ENCODE data around the gene TBC1D25. TPM values are rescaled to one million over a fixed set of nuclear protein-coding genes. Genes with fewer than 3 reads are reported as not detected.

TBC1D25 gene
- total RNA-seq, 1 experiment from 2014 or later: 18.2 TPM

GRCh38 chrX:48532161-48532560 is 7.4 kb upstream of the TBC1D25 start:
- Mint-ChIP-seq H3K9me3 (ENCODE audit: unreplicated experiment) (peaks cover 16% of the 10 kb centered on the region), H3K27ac (ENCODE audit: low read depth, unreplicated experiment) (peak overlapping the region; percentile 95), H3K27me3 (ENCODE audit: insufficient read depth, unreplicated experiment) (no peaks in the 10 kb centered on the region), H3K4me1 (ENCODE audit: insufficient read depth, unreplicated experiment) (peaks cover 15% of the 10 kb centered on the region), H3K36me3 (ENCODE audit: insufficient read depth, unreplicated experiment) (peaks cover 12% of the 10 kb centered on the region), H3K4me3 (ENCODE audit: unreplicated experiment) (peak overlapping the region; percentile 9)
- ChIA-PET POLR2A (interaction anchor here (0.8 to 3.1 kb wide), 4 partner anchors 7 to 42 kb away, joined by 4 to 14 read pairs (median 12); partner anchors contain the start of genes EBP, RBM3 and TBC1D25), CTCF (interaction anchor here (0.5 to 1.0 kb wide), 3 partner anchors 18 to 449 kb away, joined by 3 to 5 read pairs (median 3); no protein-coding TSS in a partner anchor)
- no peak for DNase-seq (ENCODE audit: unreplicated experiment)
- TF ChIP-seq CTCF (IDR thresholded peaks at IDR 0.05; ENCODE audit: unreplicated experiment): no peak
- TSS peak; percentile 54 for BruUV-seq (replicated peaks)
- intact Hi-C loops (cut with micrococcal nuclease): no loop called here

- Mint-ChIP-seq H3K4me3 (ENCODE audit: unreplicated experiment) (no peak overlapping the region), H3K27ac (ENCODE audit: low read depth, unreplicated experiment) (peak overlapping the region; percentile 95), H3K4me1 (ENCODE audit: insufficient read depth, unreplicated experiment) (peaks cover 15% of the 10 kb centered on the region), H3K27me3 (ENCODE audit: insufficient read depth, unreplicated experiment) (no peaks in the 10 kb centered on the region), H3K36me3 (ENCODE audit: insufficient read depth, unreplicated experiment) (peaks cover 4% of the 10 kb centered on the region), H3K9me3 (ENCODE audit: unreplicated experiment) (peaks cover 22% of the 10 kb centered on the region)
- intact Hi-C loops (cut with micrococcal nuclease): no loop called here
- ChIA-PET CTCF (interaction anchor here (0.5 kb wide), 1 partner anchor 64 kb away, joined by 3 read pairs; no protein-coding TSS in a partner anchor), POLR2A (no interaction called here)
- TF ChIP-seq CTCF (IDR thresholded peaks at IDR 0.05; ENCODE audit: unreplicated experiment): no peak
- DNase-seq (ENCODE audit: unreplicated experiment): no peak
- BruUV-seq (replicated peaks): no TSS peak
Observed at GRCh38 chrX:48533165-48533564, 6.3 kb upstream of the TBC1D25 start.

GRCh38 chrX:48538641-48539344 is 721 bp upstream of the TBC1D25 start:
- intact Hi-C loops (cut with micrococcal nuclease): loop anchor here (1.0 kb wide), 1 partner anchor 36 kb away; the partner anchor contains the start of gene RBM3
- DNase-seq (ENCODE audit: unreplicated experiment): no peak
- no peak for TF ChIP-seq CTCF (IDR thresholded peaks at IDR 0.05; ENCODE audit: unreplicated experiment)
- Mint-ChIP-seq H3K27me3 (ENCODE audit: insufficient read depth, unreplicated experiment) (no peaks in the 10 kb centered on the region), H3K9me3 (ENCODE audit: unreplicated experiment) (peaks cover 23% of the 10 kb centered on the region), H3K36me3 (ENCODE audit: insufficient read depth, unreplicated experiment) (peaks cover 31% of the 10 kb centered on the region), H3K4me3 (ENCODE audit: unreplicated experiment) (peak overlapping the region; percentile 83), H3K27ac (ENCODE audit: low read depth, unreplicated experiment) (peak overlapping the region; percentile 87), H3K4me1 (ENCODE audit: insufficient read depth, unreplicated experiment) (peaks cover 11% of the 10 kb centered on the region)
- POLR2A ChIA-PET: interaction anchor here (0.6 to 2.6 kb wide), 14 partner anchors 8 to 354 kb away, joined by 3 to 17 read pairs (median 4); partner anchors contain the start of genes EBP, FTSJ1 and RBM3
- no TSS peak for BruUV-seq (replicated peaks)
- CTCF ChIA-PET: interaction anchor here (0.6 to 1.1 kb wide), 3 partner anchors 24 to 455 kb away, joined by 3 read pairs; no protein-coding TSS in a partner anchor

- Mint-ChIP-seq H3K4me3 (ENCODE audit: unreplicated experiment) (peak overlapping the region; percentile 83), H3K27ac (ENCODE audit: low read depth, unreplicated experiment) (peak overlapping the region; percentile 87), H3K9me3 (ENCODE audit: unreplicated experiment) (peaks cover 15% of the 10 kb centered on the region), H3K36me3 (ENCODE audit: insufficient read depth, unreplicated experiment) (peaks cover 39% of the 10 kb centered on the region), H3K4me1 (ENCODE audit: insufficient read depth, unreplicated experiment) (peaks cover 11% of the 10 kb centered on the region), H3K27me3 (ENCODE audit: insufficient read depth, unreplicated experiment) (no peaks in the 10 kb centered on the region)
- DNase-seq (ENCODE audit: unreplicated experiment): peak; percentile 38
- ChIA-PET POLR2A (interaction anchor here (0.6 to 2.6 kb wide), 16 partner anchors 10 to 457 kb away, joined by 3 to 17 read pairs (median 5); partner anchors contain the start of genes EBP, FTSJ1 and RBM3), CTCF (interaction anchor here (0.6 to 1.3 kb wide), 7 partner anchors 9 to 219 kb away, joined by 3 to 6 read pairs (median 3); no protein-coding TSS in a partner anchor)
- no peak for TF ChIP-seq CTCF (IDR thresholded peaks at IDR 0.05; ENCODE audit: unreplicated experiment)
- no TSS peak for BruUV-seq (replicated peaks)
- intact Hi-C loops (cut with micrococcal nuclease): no loop called here
Observed at GRCh38 chrX:48540028-48540375, 488 bp downstream of the TBC1D25 start.

All from MCF 10A (cell line).